AG04450 (cell line): ENCODE results near the gene SH2D3C. TPM values are rescaled to one million over a fixed set of nuclear protein-coding genes. Genes with fewer than 3 reads are reported as not detected.

ENCODE experiments used
- CTCF ChIA-PET: fragments of 300-600, 350-600 bp; formaldehyde crosslinking; extraction: SDS; loops from one replicate; lab custom pipeline; 2022; ENCODE audit warnings: antibody characterized with exemption, inconsistent platforms; lab: Charles Lee
- POLR2A ChIA-PET: fragments of 350-600 bp; formaldehyde crosslinking; extraction: SDS; loops from one replicate; lab custom pipeline; 2021; ENCODE audit warnings: antibody characterized with exemption, inconsistent platforms; lab: Yijun Ruan, JAX
- DNase-seq: peaks from one replicate; pipeline ENCODE4 v3.0.0-alpha.2; 2011; ENCODE audit warnings: low read depth, low spot score
- H3K27ac ChIP-seq: one replicate; pipeline ENCODE4 v1.5.1; 2012; ENCODE audit warnings: low read depth, low read length, control low read depth
- H3K27me3 ChIP-seq: one replicate; pipeline ENCODE4 v1.6.0; 2012; ENCODE audit warnings: low read length; ENCODE audit not compliant: control insufficient read depth, insufficient read depth
- H3K4me3 ChIP-seq: 2 replicates; pipeline ENCODE4 v1.5.1; 2011; ENCODE audit warnings: mild to moderate bottlenecking, low read depth, low read length, control low read depth
- H3K9me3 ChIP-seq: 2 replicates; pipeline ENCODE4 v1.5.1; 2012; ENCODE audit warnings: low read length; ENCODE audit not compliant: control insufficient read depth, insufficient read depth
- polyA plus RNA-seq: library from polyadenylated mRNA; depleted of rRNA; stranded (reverse); fragments of >200 nt; gene quantifications from 2 replicates; pipeline ENCODE4 v1.2.3, GENCODE V29; 2011
- TF ChIP-seq, protein P1 (sequence below): IDR thresholded peaks from 2 replicates; pipeline ENCODE4 v1.5.1; 2011; ENCODE audit warnings: low read depth, low read length, control low read depth, inconsistent platforms

SH2D3C gene
- polyA plus RNA-seq, 1 experiment = not detected

DNA sequence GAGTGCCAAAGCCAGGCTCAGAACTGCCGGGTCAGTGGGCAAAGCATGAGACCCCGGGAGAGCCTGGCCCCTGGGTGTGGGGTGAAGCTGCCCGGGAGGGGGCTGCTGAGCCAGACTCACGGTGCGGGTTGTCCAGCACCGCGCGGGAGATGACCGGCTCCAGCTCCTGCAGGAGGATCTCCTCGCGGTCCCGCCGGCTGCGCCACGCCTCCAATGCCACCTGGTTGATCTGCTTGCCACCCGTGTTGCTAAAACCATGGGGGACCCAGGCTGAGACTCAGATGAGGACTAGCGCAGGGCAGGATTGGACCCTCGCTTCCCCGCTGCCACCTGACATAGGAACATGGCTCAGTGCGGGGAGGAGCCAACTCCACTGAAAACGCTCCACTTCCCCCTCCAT lies 46.0 kb downstream of the SH2D3C start:
- TF ChIP-seq, protein P1, sequence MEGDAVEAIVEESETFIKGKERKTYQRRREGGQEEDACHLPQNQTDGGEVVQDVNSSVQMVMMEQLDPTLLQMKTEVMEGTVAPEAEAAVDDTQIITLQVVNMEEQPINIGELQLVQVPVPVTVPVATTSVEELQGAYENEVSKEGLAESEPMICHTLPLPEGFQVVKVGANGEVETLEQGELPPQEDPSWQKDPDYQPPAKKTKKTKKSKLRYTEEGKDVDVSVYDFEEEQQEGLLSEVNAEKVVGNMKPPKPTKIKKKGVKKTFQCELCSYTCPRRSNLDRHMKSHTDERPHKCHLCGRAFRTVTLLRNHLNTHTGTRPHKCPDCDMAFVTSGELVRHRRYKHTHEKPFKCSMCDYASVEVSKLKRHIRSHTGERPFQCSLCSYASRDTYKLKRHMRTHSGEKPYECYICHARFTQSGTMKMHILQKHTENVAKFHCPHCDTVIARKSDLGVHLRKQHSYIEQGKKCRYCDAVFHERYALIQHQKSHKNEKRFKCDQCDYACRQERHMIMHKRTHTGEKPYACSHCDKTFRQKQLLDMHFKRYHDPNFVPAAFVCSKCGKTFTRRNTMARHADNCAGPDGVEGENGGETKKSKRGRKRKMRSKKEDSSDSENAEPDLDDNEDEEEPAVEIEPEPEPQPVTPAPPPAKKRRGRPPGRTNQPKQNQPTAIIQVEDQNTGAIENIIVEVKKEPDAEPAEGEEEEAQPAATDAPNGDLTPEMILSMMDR = no peak
- Histone ChIP-seq H3K9me3 (no peaks in the 10 kb centered on the region; the same call in 1 of the 2 replicates), H3K4me3 (no peak overlapping the region), H3K27me3 (no peaks in the 10 kb centered on the region), H3K27ac (no peak overlapping the region)
- no peak for DNase-seq
- ChIA-PET CTCF (interaction anchor here (0.8 kb wide), 1 partner anchor 143 kb away, joined by 4 read pairs; no protein-coding TSS in a partner anchor), POLR2A (no interaction called here)

DNA sequence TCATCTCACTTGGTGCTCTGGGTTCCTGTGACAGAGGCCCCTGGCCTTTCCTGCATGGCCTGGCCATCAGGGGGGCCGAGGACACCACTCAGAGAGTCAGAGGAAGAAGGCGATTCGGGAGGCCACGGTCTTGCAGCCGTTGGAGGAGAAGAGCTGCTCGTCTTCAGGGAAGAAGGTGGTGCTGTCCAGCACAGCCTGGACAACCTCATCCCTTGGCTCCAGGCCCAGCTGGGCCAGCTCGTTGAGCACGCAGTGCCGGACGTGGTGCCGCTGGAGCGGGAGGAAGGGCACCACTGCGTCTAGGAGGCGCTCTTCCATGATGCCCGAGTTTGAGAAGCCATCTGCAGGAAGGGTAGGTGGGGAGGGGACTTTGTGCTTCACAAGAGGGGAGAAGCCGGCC lies 46.5 kb downstream of the SH2D3C start:
- POLR2A ChIA-PET = no interaction called here
- Histone ChIP-seq H3K27ac (no peak overlapping the region), H3K4me3 (no peak overlapping the region), H3K27me3 (no peaks in the 10 kb centered on the region), H3K9me3 (no peaks in the 10 kb centered on the region; the same call in 1 of the 2 replicates)
- no peak for DNase-seq
- TF ChIP-seq, protein P1 = no peak
- CTCF ChIA-PET = no interaction called here

- no peak overlapping the region for H3K4me3 ChIP-seq
- ChIA-PET CTCF (interaction anchor here (1.2 kb wide), 1 partner anchor 124 kb away, joined by 3 read pairs; no protein-coding TSS in a partner anchor), POLR2A (interaction anchor here (0.6 kb wide), 1 partner anchor 26 kb away, joined by 4 read pairs; no protein-coding TSS in a partner anchor)
- no peak overlapping the region for H3K27ac ChIP-seq
- no peak for DNase-seq
- H3K9me3 ChIP-seq = no peaks in the 10 kb centered on the region; the same call in 1 of the 2 replicates
- no peaks in the 10 kb centered on the region for H3K27me3 ChIP-seq
- TF ChIP-seq, protein P1 = no peak
Observed at GRCh38 chr9:127730799-127731410, 47.6 kb downstream of the SH2D3C start.

DNA sequence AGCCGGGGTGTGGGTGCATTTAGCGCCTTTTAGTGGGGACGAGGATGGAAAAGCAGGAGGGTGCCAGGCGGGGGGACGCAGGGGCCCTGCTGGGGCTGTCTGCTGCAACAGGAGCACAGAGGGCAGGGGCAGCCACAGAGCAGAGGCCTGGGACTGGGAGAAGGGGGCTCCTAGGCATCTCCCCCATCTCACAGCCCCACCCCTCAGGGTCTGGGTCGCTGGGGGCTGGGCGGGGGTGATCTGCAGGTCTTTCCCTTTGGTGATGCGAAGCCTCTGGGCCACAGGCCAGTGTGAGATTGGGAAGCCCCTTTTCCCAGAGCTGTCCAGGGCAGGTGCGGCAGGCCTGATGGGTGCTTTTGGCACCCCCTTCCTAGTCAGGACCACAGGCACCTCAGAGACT lies 48.2 kb downstream of the SH2D3C start:
- no peaks in the 10 kb centered on the region; the same call in 1 of the 2 replicates for H3K9me3 ChIP-seq
- no peaks in the 10 kb centered on the region for H3K27me3 ChIP-seq
- ChIA-PET CTCF (interaction anchor here (1.2 kb wide), 1 partner anchor 123 kb away, joined by 3 read pairs; no protein-coding TSS in a partner anchor), POLR2A (interaction anchor here (0.6 kb wide), 1 partner anchor 68 kb away, joined by 3 read pairs; no protein-coding TSS in a partner anchor)
- TF ChIP-seq, protein P1 = no peak
- no peak overlapping the region for H3K27ac ChIP-seq
- no peak for DNase-seq
- no peak overlapping the region for H3K4me3 ChIP-seq
